HT1080 (cell line): ENCODE measurements around the gene CCDC188. TPM values are rescaled to one million over a fixed set of nuclear protein-coding genes. Genes with fewer than 3 reads are reported as not detected.
"Not testable (repeated sequence)": the region's sequence is repeated elsewhere in the genome, so short reads cannot be mapped to it uniquely, and the experiment has no call there.

Experiments
- DNase-seq: peaks from one replicate; pipeline ENCODE4 v3.0.0-alpha.2; 2015; ENCODE audit warnings: low read depth
- total RNA-seq: library from RNA; depleted of rRNA; stranded (reverse); fragments of >200 nt; shearing (Covaris generic); gene quantifications from 2 replicates; pipeline ENCODE4 v1.2.3, GENCODE V29; 2014

CCDC188 gene
- total RNA-seq, 1 experiment from 2014 or later, result 5.8 TPM

DNA sequence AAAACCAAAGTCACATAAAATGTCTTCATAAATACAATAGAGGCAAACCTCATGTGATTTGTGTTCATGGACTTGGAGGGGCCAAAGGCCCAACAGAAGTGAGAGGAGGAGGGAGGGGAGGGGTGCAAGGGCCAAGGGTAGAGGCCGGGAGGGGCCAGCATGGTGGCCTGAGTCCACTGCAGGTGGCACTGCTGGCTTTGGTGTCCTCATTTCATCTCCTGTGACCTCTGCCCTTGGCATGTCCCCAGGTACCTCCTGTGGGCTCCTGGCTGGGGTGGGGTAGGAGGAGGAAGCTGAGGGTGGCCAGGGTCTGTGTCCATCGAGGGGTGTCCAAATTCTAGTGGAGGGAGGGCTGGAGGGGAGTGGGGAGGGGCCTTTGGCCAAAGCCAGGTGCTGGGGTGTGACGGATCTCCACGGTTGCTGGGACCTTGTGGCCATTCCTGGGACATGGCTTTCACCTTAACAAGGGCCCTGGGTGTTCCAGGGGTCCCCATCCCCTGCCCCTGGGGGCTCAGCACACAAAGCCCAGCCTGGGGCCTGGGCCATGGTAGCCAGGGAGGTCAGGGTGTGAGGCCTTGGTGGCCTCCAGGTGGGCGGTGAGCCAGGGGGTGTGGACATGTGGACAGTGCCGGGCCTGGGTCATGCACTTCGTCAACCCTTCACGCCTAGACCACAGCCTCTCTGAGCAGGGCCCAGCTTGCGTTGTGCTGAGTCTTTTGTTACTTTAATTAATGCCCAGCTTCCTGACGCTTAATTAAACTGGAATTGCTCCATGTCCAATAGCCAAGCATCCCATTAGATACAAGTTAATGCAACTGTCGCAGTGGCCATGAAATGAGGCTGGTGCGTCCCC is 20.7 kb upstream of the CCDC188 start:
- DNase-seq, result no peak

DNA sequence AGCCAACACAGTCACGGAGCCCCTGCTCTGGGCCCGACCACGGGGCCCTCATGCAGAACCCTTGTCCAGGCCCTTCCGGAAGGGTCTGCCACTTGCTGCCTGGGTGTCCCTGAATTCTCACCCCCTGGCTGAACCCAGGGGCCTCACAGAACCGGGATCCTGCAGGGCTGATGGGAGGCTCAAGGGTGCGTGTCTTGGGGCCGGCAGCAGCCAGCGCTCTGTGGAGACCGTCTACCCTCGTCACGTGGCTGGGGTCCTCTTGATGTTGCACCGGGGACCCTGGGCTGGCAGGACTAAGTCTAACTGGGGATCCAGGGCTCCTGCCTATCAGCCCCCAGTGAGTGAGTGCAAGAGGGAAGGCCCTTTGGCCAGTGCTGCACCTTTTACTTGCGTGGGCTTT is 19.3 kb upstream of the CCDC188 start:
- no peak for DNase-seq

GRCh38 chr22:20169253-20169822 is 18.5 kb upstream of the CCDC188 start:
- no peak for DNase-seq

DNA sequence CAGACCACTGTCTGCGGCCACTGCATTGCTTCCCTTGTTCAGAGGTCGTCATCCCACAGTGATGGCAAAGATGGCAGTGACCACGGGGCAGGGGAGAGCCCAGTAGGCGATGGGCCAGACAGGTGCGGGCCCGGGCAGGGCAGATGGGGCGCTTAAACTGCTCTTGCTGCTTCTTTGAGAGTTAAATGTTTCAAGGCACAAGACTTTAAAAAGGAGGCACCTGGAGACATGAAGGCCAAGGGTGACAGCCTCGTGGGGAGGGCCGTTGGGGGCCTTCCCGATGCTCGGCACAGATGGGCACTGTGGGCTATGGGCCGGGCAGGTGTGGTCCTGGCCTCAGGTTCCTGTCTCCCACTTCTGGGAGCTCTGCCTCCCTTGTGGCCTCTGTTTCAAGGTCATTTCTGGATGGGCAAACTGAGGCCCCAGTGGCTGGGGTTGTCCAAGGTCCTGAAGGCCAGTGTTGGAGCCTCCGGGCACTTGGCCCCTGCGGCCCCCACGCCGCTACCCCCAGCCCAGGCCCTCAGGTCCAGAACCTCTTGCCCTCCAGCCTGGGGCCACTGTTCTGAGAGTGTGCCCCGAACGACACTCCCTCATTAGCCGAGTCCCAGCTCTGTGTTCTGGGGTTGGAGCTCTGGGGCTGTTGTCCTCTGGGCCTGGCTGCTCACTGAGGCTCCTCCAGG is 16.9 kb upstream of the CCDC188 start:
- DNase-seq, result no peak

DNA sequence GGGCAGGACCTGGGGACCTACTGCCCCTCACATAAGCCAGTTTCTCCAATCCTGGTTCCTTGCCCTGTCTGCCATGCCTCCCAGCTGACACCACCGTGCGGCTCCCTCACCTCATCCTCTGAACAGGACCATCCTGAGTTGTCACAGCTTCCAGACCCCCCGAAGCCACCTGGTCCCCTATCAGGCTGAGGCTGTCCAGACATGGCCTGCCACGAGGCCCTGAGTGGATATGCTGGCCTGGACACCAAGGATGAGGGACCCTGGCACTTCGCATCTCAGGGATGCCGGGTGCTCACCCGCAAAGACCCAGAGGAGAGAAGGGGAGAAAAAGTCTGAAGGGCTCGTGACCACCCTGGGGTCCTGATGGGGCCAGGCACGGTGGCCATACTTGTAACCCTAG is 15.8 kb upstream of the CCDC188 start:
- no peak for DNase-seq

- no peak for DNase-seq
These were observed 15.1 kb upstream of the CCDC188 start for GRCh38 chr22:20165913-20166312.

DNA sequence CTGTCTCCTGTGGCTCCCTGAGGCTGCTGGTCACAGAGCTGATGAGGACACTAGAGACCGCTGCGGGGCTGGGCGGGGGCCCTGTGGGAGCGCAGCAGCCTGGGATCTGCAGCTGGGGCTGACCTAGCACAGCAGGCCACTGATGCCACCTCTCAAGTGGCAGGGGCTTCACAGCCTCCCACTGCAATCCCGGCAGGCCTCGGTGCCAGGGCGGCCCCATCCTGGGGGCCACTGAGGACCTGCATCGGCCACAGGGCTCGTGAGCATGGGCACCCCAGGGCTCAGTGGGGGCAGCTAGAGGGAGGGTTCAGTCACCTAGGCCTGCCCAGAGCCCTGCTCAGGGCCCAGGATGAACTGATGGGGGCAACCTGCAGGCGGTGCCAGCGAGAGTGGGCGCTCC is 14.6 kb upstream of the CCDC188 start:
- DNase-seq, result no peak

DNA sequence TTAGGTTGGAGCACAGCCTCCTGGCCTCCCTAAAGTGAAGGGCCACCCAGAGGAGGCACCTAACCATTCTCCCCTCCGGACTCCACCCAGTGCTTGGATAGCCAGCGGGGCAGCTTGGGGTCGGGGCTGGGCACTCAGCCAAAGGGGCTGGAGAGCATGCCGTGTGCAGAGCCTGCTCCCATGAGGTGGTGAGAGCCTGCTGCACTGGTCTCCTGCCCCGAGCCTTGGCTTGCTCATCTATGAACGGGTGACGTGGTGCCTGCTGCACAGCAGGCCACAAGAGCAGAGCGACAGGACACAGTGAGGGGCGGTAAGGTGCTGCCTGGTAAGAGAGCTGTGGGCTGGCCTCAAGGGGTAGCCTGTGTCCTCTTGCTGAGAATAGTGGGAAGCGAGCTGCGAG is 14.0 kb upstream of the CCDC188 start:
- no peak for DNase-seq

- no peak for DNase-seq
These were observed 9.2 kb upstream of the CCDC188 start for GRCh38 chr22:20160041-20160440.

DNA sequence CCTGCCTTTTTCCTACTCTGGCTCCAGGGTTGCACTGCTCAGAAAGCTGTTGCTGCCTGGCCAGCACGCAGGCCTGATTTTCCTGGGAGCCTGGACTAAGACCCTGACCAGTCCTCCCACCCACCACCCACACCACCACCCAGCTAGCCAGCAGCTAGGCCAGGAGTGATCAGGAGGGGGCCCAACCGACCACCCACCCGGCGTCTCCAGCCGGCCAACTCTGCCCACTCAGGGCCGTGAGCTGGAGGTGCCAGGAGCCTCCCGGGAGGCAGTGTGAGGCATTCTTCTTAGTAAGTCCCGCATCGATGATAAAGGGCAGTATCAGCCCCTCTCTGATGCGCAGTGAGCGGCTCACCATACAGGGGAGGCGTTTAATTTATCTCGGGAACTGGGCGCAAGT is 8.7 kb upstream of the CCDC188 start:
- DNase-seq, result not testable (repeated sequence)

DNA sequence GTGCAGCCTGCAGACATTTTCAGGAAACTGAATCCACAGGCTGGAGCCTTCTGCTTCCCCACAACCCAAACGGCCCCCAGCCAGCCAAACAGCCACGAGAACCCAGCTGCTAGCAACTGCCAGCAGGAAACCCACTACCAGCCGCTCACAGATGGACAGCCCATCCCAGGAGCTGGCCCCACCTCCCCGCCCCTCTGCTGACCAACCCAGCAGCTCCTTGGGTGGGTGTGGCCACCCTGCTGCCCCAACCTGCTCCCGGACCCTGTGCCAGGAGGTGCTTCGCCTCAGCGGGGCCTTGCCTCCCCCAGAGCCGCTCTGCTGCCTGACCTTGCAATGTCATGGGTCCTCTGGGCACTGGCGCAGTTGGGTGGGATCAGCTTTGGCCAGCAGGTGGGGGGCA is 8.2 kb upstream of the CCDC188 start:
- DNase-seq, result no peak

DNA sequence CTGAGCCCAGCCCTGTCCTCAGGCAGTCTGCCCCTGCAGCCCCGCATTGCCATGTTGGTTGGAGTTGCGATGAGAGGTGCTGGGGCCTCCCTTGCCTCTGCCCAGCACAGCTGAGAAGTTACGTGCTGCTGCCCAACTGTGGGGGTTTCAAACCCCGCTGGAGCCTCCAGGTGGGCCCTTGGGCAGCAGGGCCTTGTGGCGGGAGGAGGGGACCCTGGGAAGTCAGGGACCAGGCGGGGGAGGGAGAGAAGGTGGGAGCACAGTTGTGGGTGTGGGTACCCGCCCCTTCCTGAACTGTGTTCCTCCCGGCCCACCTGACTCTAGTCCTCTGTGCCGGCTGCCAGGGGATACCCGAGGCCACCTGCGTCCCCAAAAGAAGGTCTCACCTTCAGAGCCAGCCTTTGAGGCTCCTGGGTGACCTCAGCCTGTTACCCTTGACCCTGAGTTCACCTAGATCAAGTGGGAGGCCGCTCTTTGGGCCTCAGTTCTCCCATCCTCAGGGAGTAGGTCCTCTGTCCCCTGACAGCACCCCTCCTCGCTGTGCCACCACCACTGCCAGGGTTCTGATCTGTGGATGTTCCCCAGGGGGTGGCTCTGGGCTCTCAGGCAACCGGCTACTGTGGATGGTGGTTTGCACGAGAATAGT is 7.7 kb upstream of the CCDC188 start:
- DNase-seq, result no peak

DNA sequence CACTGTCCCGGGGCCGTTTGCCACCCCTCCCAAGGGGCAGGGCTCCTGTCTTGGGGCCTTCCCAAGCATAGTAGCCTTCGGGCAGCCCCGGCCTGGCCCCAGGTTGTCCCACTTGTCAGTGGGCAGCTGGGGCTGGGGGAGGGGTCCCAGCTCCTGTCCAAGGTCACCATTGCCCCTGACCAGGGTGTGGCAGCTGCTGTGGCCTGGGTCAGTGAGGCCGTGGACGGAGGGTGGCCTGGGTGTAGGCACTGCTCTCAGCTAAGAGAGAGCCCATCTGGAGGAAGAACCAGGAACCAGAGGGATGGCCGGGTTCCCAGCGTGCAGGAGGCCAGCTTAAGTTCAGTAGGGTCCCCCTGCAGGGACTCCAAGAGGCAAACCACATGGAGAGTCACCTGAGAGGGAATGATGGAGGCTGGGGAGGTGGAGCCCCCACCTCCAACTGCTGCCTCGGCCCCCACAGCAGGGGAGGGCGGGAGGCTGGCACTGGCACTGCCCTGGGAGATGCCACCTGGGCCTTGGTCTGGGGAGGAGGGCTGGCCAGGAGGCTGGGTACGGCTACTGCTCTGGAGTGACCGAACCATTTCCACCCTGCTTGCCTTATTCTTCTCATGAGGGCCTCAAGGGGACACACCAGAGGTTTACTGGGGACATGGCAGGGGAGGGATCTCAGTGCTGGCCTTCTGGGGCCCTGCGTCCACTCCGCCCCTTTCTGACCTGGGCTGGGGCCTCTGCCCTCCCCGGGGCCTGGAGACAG is 6.8 kb upstream of the CCDC188 start:
- DNase-seq, result no peak

DNA sequence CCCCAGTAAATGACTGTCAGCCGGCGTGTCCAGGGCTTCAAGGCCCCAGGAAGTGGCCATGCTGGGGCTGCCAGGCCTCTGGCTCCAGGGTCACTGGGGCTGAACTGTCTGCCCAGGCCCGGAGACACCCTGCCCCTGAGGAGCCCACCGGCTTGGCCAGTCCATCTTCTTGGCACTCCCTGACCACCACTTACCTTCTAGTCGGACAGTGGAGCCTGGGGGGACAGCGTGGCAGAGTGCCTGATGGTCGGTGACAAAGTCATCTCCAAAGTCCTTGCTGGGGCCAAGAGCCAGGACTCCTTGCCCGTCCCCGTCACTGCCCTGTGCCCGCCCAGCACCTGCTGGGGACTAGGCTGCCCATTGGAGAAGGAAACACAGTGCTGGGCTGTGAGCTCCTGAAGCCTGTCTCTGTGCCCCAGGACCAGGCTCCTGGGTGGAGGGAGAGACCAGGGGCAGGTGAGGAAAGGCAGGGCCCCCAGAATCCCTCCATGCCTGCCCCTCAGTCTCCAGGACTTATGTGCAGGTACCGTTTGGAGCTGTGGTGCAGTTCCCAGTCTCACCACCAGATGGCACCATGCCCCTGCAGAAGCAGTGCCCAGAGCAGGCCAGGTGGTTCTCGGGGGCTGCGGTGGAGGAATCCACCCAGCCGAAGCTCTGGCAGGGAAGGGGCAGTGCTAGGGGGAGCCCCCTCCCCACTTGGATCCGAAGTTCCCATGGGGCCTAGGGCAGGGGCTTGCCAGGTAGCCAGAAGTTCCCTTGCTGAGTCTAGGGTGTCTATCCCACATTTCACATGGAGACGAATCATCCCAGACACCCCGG is 6.0 kb upstream of the CCDC188 start:
- peak; percentile 56 for DNase-seq

GRCh38 chr22:20156042-20156389 is 5.2 kb upstream of the CCDC188 start:
- DNase-seq, result no peak

GRCh38 chr22:20155330-20156041 is 4.6 kb upstream of the CCDC188 start:
- peak; percentile 89 for DNase-seq

GRCh38 chr22:20154602-20155187 is 3.8 kb upstream of the CCDC188 start:
- peak; percentile 13 for DNase-seq

- DNase-seq, result no peak
These were observed 3.1 kb upstream of the CCDC188 start for GRCh38 chr22:20153945-20154344.

- no peak for DNase-seq
These were observed 1.6 kb upstream of the CCDC188 start for GRCh38 chr22:20152464-20152890.

DNA sequence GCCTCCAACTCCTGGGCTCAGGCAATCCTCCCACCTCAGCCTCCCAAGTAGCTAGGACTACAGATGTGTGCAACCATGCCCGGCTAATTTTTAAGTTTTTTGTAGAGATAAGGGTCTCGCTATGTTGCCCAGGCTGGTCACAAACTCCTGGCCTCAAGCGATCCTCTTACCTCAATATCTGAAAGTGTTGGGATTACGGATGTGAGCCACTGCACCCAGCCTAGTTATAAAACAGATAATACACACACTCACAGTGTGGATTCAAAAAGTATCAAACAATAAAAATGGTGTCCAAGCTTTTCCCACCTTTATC is 377 bp upstream of the CCDC188 start:
- DNase-seq, result no peak
